ENCODE data around the gene RASGRF1.

The RASGRF1 gene

DNA sequence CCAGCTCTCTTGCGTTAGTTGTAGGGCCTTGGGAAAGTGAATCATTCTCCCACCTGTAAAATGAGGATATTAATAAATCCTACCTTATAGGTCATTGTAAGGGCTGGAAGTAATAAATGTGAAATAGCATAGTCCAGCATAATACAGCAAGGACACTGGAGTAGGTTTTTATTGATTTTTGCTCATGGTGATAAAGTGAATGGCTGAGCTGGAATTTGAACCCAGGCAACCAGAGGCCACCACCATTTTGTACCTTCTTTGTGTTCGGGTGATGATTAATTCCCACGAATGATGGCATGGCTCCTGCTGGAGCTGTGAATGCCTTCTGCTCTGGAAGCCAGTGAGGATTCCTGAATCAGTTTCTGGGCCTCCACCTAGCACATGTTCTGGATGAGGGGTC lies 177.6 kb downstream of the RASGRF1 start:
- TF ChIP-seq, protein P1, sequence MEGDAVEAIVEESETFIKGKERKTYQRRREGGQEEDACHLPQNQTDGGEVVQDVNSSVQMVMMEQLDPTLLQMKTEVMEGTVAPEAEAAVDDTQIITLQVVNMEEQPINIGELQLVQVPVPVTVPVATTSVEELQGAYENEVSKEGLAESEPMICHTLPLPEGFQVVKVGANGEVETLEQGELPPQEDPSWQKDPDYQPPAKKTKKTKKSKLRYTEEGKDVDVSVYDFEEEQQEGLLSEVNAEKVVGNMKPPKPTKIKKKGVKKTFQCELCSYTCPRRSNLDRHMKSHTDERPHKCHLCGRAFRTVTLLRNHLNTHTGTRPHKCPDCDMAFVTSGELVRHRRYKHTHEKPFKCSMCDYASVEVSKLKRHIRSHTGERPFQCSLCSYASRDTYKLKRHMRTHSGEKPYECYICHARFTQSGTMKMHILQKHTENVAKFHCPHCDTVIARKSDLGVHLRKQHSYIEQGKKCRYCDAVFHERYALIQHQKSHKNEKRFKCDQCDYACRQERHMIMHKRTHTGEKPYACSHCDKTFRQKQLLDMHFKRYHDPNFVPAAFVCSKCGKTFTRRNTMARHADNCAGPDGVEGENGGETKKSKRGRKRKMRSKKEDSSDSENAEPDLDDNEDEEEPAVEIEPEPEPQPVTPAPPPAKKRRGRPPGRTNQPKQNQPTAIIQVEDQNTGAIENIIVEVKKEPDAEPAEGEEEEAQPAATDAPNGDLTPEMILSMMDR (IDR thresholded peaks at IDR 0.05; ENCODE audit: insufficient read depth, low read length), result no peak
- no peak for TF ChIP-seq SPI1 (IDR thresholded peaks at IDR 0.05; ENCODE audit: borderline replicate concordance, low read depth)
- TF ChIP-seq, protein P2, sequence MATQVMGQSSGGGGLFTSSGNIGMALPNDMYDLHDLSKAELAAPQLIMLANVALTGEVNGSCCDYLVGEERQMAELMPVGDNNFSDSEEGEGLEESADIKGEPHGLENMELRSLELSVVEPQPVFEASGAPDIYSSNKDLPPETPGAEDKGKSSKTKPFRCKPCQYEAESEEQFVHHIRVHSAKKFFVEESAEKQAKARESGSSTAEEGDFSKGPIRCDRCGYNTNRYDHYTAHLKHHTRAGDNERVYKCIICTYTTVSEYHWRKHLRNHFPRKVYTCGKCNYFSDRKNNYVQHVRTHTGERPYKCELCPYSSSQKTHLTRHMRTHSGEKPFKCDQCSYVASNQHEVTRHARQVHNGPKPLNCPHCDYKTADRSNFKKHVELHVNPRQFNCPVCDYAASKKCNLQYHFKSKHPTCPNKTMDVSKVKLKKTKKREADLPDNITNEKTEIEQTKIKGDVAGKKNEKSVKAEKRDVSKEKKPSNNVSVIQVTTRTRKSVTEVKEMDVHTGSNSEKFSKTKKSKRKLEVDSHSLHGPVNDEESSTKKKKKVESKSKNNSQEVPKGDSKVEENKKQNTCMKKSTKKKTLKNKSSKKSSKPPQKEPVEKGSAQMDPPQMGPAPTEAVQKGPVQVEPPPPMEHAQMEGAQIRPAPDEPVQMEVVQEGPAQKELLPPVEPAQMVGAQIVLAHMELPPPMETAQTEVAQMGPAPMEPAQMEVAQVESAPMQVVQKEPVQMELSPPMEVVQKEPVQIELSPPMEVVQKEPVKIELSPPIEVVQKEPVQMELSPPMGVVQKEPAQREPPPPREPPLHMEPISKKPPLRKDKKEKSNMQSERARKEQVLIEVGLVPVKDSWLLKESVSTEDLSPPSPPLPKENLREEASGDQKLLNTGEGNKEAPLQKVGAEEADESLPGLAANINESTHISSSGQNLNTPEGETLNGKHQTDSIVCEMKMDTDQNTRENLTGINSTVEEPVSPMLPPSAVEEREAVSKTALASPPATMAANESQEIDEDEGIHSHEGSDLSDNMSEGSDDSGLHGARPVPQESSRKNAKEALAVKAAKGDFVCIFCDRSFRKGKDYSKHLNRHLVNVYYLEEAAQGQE (IDR thresholded peaks at IDR 0.05; ENCODE audit: insufficient replicate concordance, low read depth), result no peak
- Histone ChIP-seq H3K27ac (replicated peaks) (no peak overlapping the region), H3K27me3 (ENCODE audit: insufficient read depth, poor library complexity, severe bottlenecking) (no peaks in the 10 kb centered on the region), H3K4me3 (replicated peaks; ENCODE audit: insufficient read depth, low read length) (no peak overlapping the region)
- no peak for DNase-seq (ENCODE audit: low read depth in 1 of 2, low spot score in 1 of 2)

DNA sequence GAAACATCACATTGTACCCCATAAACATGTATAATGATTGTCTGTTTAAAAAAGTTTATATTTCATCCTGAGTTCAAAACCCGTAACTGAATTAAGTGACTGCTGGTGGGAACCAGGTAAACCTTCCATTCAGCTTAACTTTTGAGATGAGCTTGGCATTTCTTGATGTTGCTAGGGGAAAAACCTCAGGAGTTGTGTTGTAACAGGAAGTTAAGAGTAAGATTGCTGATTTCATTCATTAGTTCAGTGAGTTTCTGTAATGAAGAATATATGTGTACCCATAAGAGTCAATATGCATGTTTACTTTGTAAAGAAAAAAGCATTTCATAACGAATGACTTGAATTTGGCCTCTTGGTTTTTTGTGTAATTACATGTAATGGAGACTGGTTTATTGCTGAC lies 178.3 kb downstream of the RASGRF1 start:
- Histone ChIP-seq H3K27me3 (ENCODE audit: insufficient read depth, poor library complexity, severe bottlenecking) (no peaks in the 10 kb centered on the region), H3K4me3 (replicated peaks; ENCODE audit: insufficient read depth, low read length) (no peak overlapping the region), H3K27ac (replicated peaks) (no peak overlapping the region)
- DNase-seq (ENCODE audit: low read depth in 1 of 2, low spot score in 1 of 2), result no peak
- TF ChIP-seq SPI1 (IDR thresholded peaks at IDR 0.05; ENCODE audit: borderline replicate concordance, low read depth) (no peak), POLR2AphosphoS5 (IDR thresholded peaks at IDR 0.05; ENCODE audit: low read depth) (no peak), GABPA (IDR thresholded peaks at IDR 0.05; ENCODE audit: low read depth) (no peak)
- TF ChIP-seq, protein P1 (IDR thresholded peaks at IDR 0.05; ENCODE audit: insufficient read depth, low read length), result no peak
- TF ChIP-seq, protein P2 (IDR thresholded peaks at IDR 0.05; ENCODE audit: insufficient replicate concordance, low read depth), result no peak

DNA sequence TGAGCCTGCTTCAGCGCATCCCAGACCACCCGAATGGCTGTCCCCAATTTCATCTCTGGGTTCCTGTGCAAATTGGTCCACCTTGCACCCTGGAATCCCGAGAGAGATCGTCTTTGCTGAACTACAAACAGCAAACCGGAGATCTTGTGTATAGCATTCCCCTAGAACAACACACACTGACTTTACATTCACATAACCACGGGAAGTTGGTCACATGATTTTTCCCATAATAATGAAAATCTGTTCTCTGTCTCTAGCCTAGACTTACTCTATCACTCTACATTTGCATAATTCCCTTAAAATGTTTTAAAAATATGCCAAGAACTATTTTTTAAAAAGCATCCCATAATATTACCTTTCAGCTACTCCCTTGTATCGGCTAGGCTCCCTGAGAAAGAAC lies 180.3 kb downstream of the RASGRF1 start:
- TF ChIP-seq, protein P1 (IDR thresholded peaks at IDR 0.05; ENCODE audit: insufficient read depth, low read length), result no peak
- TF ChIP-seq, protein P2 (IDR thresholded peaks at IDR 0.05; ENCODE audit: insufficient replicate concordance, low read depth), result no peak
- TF ChIP-seq POLR2AphosphoS5 (IDR thresholded peaks at IDR 0.05; ENCODE audit: low read depth), result no peak
- TF ChIP-seq SPI1 (IDR thresholded peaks at IDR 0.05; ENCODE audit: borderline replicate concordance, low read depth), result no peak
- TF ChIP-seq GABPA (IDR thresholded peaks at IDR 0.05; ENCODE audit: low read depth), result no peak

More for the DNA sequence above, 180.3 kb downstream of the RASGRF1 start:
- Histone ChIP-seq H3K27ac (replicated peaks) (no peak overlapping the region), H3K4me3 (replicated peaks; ENCODE audit: insufficient read depth, low read length) (no peak overlapping the region), H3K27me3 (ENCODE audit: insufficient read depth, poor library complexity, severe bottlenecking) (no peaks in the 10 kb centered on the region)
- no peak for DNase-seq (ENCODE audit: low read depth in 1 of 2, low spot score in 1 of 2)
